Mesenchymal stem cell (in vitro differentiated cells and primary cell): Measurements from ENCODE around the gene NOC2L.
A peak's percentile ranks its signal among the peaks of the same experiment; 100 is the strongest.

Source experiments
- DNase-seq: peaks from one replicate; pipeline ENCODE4 v3.0.0-alpha.2; 2013
- H2AFZ ChIP-seq: one replicate; pipeline ENCODE4 v1.6.1; 2013; ENCODE audit warnings: low read depth, mild to moderate bottlenecking, control low read depth, inconsistent platforms, low read length, moderate library complexity
- H2AK5ac ChIP-seq: 2 replicates; pipeline ENCODE4 v1.6.1; 2013; ENCODE audit warnings: low read length, moderate library complexity, mild to moderate bottlenecking, inconsistent platforms; ENCODE audit not compliant: severe bottlenecking
- H2BK120ac ChIP-seq: one replicate; pipeline ENCODE4 v1.6.1; 2013; ENCODE audit warnings: low read depth, mild to moderate bottlenecking, inconsistent platforms, low read length, moderate library complexity
- H2BK12ac ChIP-seq, 2 experiments: one replicate each; pipeline ENCODE4 v1.6.1; 2013; ENCODE audit warnings: inconsistent platforms in 2 of 2, low read length in 2 of 2, mild to moderate bottlenecking in 2 of 2, moderate library complexity in 2 of 2, control low read depth in 1 of 2
- H2BK15ac ChIP-seq: one replicate; pipeline ENCODE4 v1.6.1; 2013; ENCODE audit warnings: mild to moderate bottlenecking, low read depth, inconsistent platforms; ENCODE audit not compliant: poor library complexity, severe bottlenecking
- H2BK5ac ChIP-seq: 2 replicates; pipeline ENCODE4 v1.6.1; 2013; ENCODE audit warnings: low read depth, mild to moderate bottlenecking, low read length, control low read depth, inconsistent platforms; ENCODE audit not compliant: poor library complexity, severe bottlenecking
- H3K14ac ChIP-seq, 2 experiments: one replicate each; pipeline ENCODE4 v1.6.1; 2013; ENCODE audit warnings: inconsistent platforms in 2 of 2, low read length in 2 of 2, control low read depth in 1 of 2, mild to moderate bottlenecking in 1 of 2, moderate library complexity in 1 of 2
- H3K18ac ChIP-seq, 2 experiments: one replicate each; pipeline ENCODE4 v1.6.1; 2013; ENCODE audit warnings: inconsistent platforms in 2 of 2, low read length in 2 of 2, control low read depth in 1 of 2, low read depth in 1 of 2, mild to moderate bottlenecking in 1 of 2
- H3K23ac ChIP-seq, 2 experiments: one replicate each; pipeline ENCODE4 v1.6.1; 2013; ENCODE audit warnings: inconsistent platforms in 2 of 2, low read length in 2 of 2, mild to moderate bottlenecking in 2 of 2, moderate library complexity in 2 of 2, control low read depth in 1 of 2
- H3K27ac ChIP-seq: 2 replicates; pipeline ENCODE4 v1.5.1; 2013; ENCODE audit warnings: mild to moderate bottlenecking, moderate library complexity, low read length, control low read depth, inconsistent platforms; ENCODE audit not compliant: poor library complexity, severe bottlenecking
- H3K27me3 ChIP-seq, 2 experiments: 2 replicates each; pipeline versions ENCODE4 v1.6.1 to v1.7.0; 2013; ENCODE audit warnings: low read length in 2 of 2, mild to moderate bottlenecking in 2 of 2, moderate library complexity in 2 of 2, control low read depth in 1 of 2, inconsistent platforms in 1 of 2; ENCODE audit not compliant: control insufficient read depth in 1 of 2, insufficient read depth in 1 of 2
- H3K36me3 ChIP-seq, 2 experiments: 2 replicates each; pipeline versions ENCODE4 v1.6.1 to v1.7.0; 2013; ENCODE audit warnings: low read length in 2 of 2, control low read depth in 1 of 2, inconsistent platforms in 1 of 2, low read depth in 1 of 2, mild to moderate bottlenecking in 1 of 2; ENCODE audit not compliant: insufficient read depth in 2 of 2, control insufficient read depth in 1 of 2
- H3K4ac ChIP-seq, 2 experiments: one replicate each; pipeline ENCODE4 v1.6.1; 2013; ENCODE audit warnings: inconsistent platforms in 2 of 2, low read length in 2 of 2, mild to moderate bottlenecking in 2 of 2, moderate library complexity in 2 of 2, control low read depth in 1 of 2, low read depth in 1 of 2
- H3K4me1 ChIP-seq: 2 replicates; pipeline ENCODE4 v1.6.1; 2013; ENCODE audit warnings: low read depth, low read length, control low read depth; ENCODE audit not compliant: control insufficient read depth, insufficient read depth
- H3K4me2 ChIP-seq: 2 replicates; pipeline ENCODE4 v1.6.1; 2013; ENCODE audit warnings: low read length, mild to moderate bottlenecking, inconsistent platforms; ENCODE audit not compliant: poor library complexity, severe bottlenecking
- H3K4me3 ChIP-seq, 2 experiments: 2 replicates each; pipeline versions ENCODE4 v1.5.1 to v1.7.0; 2013; ENCODE audit warnings: low read length in 2 of 2, mild to moderate bottlenecking in 2 of 2, control low read depth in 1 of 2, low read depth in 1 of 2; ENCODE audit not compliant: insufficient read depth in 1 of 2
- H3K79me1 ChIP-seq: replicated peaks from 2 replicates; pipeline ENCODE4 v1.6.1; 2013; ENCODE audit warnings: mild to moderate bottlenecking, control low read depth, low read length, inconsistent platforms; ENCODE audit not compliant: poor library complexity, severe bottlenecking
- H3K9ac ChIP-seq: 2 replicates; pipeline ENCODE4 v1.7.0; 2013; ENCODE audit warnings: mild to moderate bottlenecking, low read length, moderate library complexity
- H3K9me3 ChIP-seq: 2 replicates; pipeline ENCODE4 v1.7.0; 2013; ENCODE audit warnings: mild to moderate bottlenecking, low read length; ENCODE audit not compliant: control insufficient read depth
- H4K8ac ChIP-seq: one replicate; pipeline ENCODE4 v1.6.1; 2013; ENCODE audit warnings: inconsistent platforms, mild to moderate bottlenecking, low read length, moderate library complexity
- H4K91ac ChIP-seq: one replicate; pipeline ENCODE4 v1.6.1; 2013; ENCODE audit warnings: mild to moderate bottlenecking, low read length, inconsistent platforms
- WGBS: methylation state at CpG from one replicate; pipeline ENCODE4 v1.1.7; 2013; ENCODE audit warnings: mixed read lengths; 5-methylcytosine and 5-hydroxymethylcytosine counted together

The NOC2L gene

GRCh38 chr1:917466-918091 is 41.5 kb downstream of the NOC2L start:
- no peak overlapping the region for H2AFZ ChIP-seq
- no peak overlapping the region for H3K23ac ChIP-seq
- no peaks in the 10 kb centered on the region for H3K9me3 ChIP-seq
- no peak overlapping the region for H2BK12ac ChIP-seq
- H3K27me3 ChIP-seq, result peaks cover 75 to 96% of the 10 kb centered on the region in 2 experiments
- H3K4me3 ChIP-seq, result no peak overlapping the region
- no peak overlapping the region for H3K9ac ChIP-seq
- H3K27ac ChIP-seq, result no peak overlapping the region
- DNase-seq, result no peak
- no peak overlapping the region for H2BK15ac ChIP-seq
- H3K14ac ChIP-seq, result no peak overlapping the region
- H3K79me1 ChIP-seq, result no peaks in the 10 kb centered on the region
- H3K18ac ChIP-seq, result no peak overlapping the region
- H2BK120ac ChIP-seq, result no peak overlapping the region
- WGBS, result 73% methylated on average over 22 of the region's 22 CpGs
- no peak overlapping the region for H3K4me2 ChIP-seq
- H3K4ac ChIP-seq, result no peak overlapping the region
- no peak overlapping the region for H2AK5ac ChIP-seq
- H2BK5ac ChIP-seq, result no peak overlapping the region
- peaks cover 31% of the 10 kb centered on the region for H3K4me1 ChIP-seq
- no peak overlapping the region for H4K8ac ChIP-seq
- no peak overlapping the region for H4K91ac ChIP-seq
- no peaks in the 10 kb centered on the region for H3K36me3 ChIP-seq

- no peak overlapping the region for H2BK120ac ChIP-seq
- no peaks in the 10 kb centered on the region for H3K79me1 ChIP-seq
- H3K4me1 ChIP-seq, result peaks cover 31% of the 10 kb centered on the region
- no peak overlapping the region for H3K18ac ChIP-seq
- no peaks in the 10 kb centered on the region for H3K9me3 ChIP-seq
- H2AK5ac ChIP-seq, result no peak overlapping the region
- H2BK15ac ChIP-seq, result peak overlapping the region; percentile 1
- H3K4me2 ChIP-seq, result no peak overlapping the region
- H3K14ac ChIP-seq, result no peak overlapping the region
- no peak overlapping the region for H3K27ac ChIP-seq
- no peak for DNase-seq
- H4K91ac ChIP-seq, result no peak overlapping the region
- no peak overlapping the region for H3K23ac ChIP-seq
- no peak overlapping the region for H2BK5ac ChIP-seq
- H3K36me3 ChIP-seq, result no peaks in the 10 kb centered on the region
- WGBS, result 58% methylated on average over 7 of the region's 7 CpGs
- no peak overlapping the region for H3K9ac ChIP-seq
- no peak overlapping the region for H3K4ac ChIP-seq
- no peak overlapping the region for H2BK12ac ChIP-seq
- H3K27me3 ChIP-seq, result peaks cover 70 to 96% of the 10 kb centered on the region in 2 experiments
- H3K4me3 ChIP-seq, result no peak overlapping the region
- H2AFZ ChIP-seq, result no peak overlapping the region
- H4K8ac ChIP-seq, result no peak overlapping the region
Measured at GRCh38 chr1:917076-917459, 42.0 kb downstream of the NOC2L start.

- Histone ChIP-seq H2BK15ac (peak overlapping the region; percentile 3), H3K27me3 (peaks cover 63 to 96% of the 10 kb centered on the region in 2 experiments)
- no peak for DNase-seq
Measured at GRCh38 chr1:916173-917075, 42.6 kb downstream of the NOC2L start.

More at GRCh38 chr1:916173-917075, 42.6 kb downstream of the NOC2L start:
- H3K23ac ChIP-seq, result no peak overlapping the region
- no peak overlapping the region for H3K18ac ChIP-seq
- H2BK5ac ChIP-seq, result no peak overlapping the region
- 68% methylated on average over 31 of the region's 31 CpGs for WGBS
- no peak overlapping the region for H2AFZ ChIP-seq
- H3K14ac ChIP-seq, result no peak overlapping the region
- H4K91ac ChIP-seq, result no peak overlapping the region
- peaks cover 32% of the 10 kb centered on the region for H3K4me1 ChIP-seq
- no peaks in the 10 kb centered on the region for H3K9me3 ChIP-seq
- no peak overlapping the region for H2BK120ac ChIP-seq
- H2AK5ac ChIP-seq, result no peak overlapping the region
- H2BK12ac ChIP-seq, result no peak overlapping the region
- no peak overlapping the region for H4K8ac ChIP-seq
- no peak overlapping the region for H3K9ac ChIP-seq
- H3K36me3 ChIP-seq, result no peaks in the 10 kb centered on the region
- H3K4ac ChIP-seq, result no peak overlapping the region
- no peak overlapping the region for H3K4me3 ChIP-seq
- H3K79me1 ChIP-seq, result no peaks in the 10 kb centered on the region
- H3K27ac ChIP-seq, result no peak overlapping the region
- H3K4me2 ChIP-seq, result no peak overlapping the region
